GM10248 (cell line): ENCODE results near the gene IL1RAPL1.

Source experiments
- CTCF ChIA-PET: fragments of 300-600 bp; sonication (Branson Sonifier 250); formaldehyde crosslinking; extraction: SDS; loops from one replicate; lab custom pipeline; 2021; ENCODE audit warnings: antibody characterized with exemption; lab: Yijun Ruan, JAX
- POLR2A ChIA-PET: fragments of 350-650 bp; sonication (Branson Sonifier 250); formaldehyde crosslinking; extraction: SDS; loops from one replicate; lab custom pipeline; 2020; ENCODE audit warnings: antibody characterized with exemption; lab: Yijun Ruan, JAX
- DNase-seq: peaks from one replicate; pipeline ENCODE4 v3.0.0; 2012; ENCODE audit errors: extremely low spot score
- CTCF ChIP-seq: IDR thresholded peaks from 2 replicates; pipeline ENCODE4 v1.5.1; 2012; ENCODE audit warnings: mild to moderate bottlenecking, low read depth; ENCODE audit errors: extremely low read depth, missing control alignments, control extremely low read depth

Gene IL1RAPL1

DNA sequence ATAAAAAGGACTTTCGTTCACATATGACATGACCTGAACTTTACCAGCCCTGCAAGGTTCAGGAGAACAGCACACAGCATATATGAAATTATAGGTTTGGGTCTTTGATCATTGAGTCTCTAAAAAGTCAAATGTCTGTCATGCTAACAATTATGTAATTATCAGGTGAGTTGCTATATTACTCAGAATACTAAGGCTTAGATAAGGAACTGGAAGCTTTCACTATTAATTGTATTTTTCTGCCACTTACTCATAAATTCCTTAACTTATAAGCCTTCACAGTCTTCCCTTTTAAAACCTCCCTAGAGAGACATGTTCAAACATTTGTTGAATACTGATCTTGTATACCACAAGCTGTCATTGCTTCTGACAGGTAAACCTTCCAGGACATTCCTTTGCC is 1335.4 kb downstream of the IL1RAPL1 start:
- no peak for DNase-seq
- CTCF ChIA-PET = interaction anchor here (1.5 kb wide), 1 partner anchor 12 kb away, joined by 5 read pairs; no protein-coding TSS in a partner anchor
- POLR2A ChIA-PET = no interaction called here
- TF ChIP-seq CTCF = no peak

DNA sequence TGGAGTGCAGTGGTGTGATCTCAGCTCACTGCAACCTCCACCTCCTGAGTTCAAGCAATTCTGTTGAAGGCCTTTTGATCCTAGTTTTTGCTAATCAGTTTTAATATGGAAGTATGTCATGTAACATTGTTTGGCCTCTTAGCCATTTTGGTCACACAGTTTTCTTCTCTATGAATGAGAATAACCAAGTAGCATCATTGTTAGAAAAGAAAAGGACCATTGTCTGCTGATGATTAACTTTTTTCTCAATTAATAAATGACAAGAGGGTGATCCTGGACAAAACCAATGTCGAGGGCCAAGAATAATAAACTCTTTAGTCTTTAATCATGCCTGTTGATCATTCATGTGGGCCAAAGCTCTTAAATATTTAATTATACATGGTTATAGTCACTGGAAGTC is 1338.8 kb downstream of the IL1RAPL1 start:
- CTCF ChIA-PET = no interaction called here
- POLR2A ChIA-PET = no interaction called here

GRCh38 chrX:29926659-29927058 is 1339.4 kb downstream of the IL1RAPL1 start:
- ChIA-PET POLR2A (no interaction called here), CTCF (no interaction called here)
- no peak for TF ChIP-seq CTCF
- no peak for DNase-seq

More for the DNA sequence above, 1338.8 kb downstream of the IL1RAPL1 start:
- no peak for DNase-seq
- no peak for TF ChIP-seq CTCF

- TF ChIP-seq CTCF = no peak
- CTCF ChIA-PET = no interaction called here
- POLR2A ChIA-PET = no interaction called here
- DNase-seq = no peak
Observed at GRCh38 chrX:29935455-29935854, 1348.2 kb downstream of the IL1RAPL1 start.

DNA sequence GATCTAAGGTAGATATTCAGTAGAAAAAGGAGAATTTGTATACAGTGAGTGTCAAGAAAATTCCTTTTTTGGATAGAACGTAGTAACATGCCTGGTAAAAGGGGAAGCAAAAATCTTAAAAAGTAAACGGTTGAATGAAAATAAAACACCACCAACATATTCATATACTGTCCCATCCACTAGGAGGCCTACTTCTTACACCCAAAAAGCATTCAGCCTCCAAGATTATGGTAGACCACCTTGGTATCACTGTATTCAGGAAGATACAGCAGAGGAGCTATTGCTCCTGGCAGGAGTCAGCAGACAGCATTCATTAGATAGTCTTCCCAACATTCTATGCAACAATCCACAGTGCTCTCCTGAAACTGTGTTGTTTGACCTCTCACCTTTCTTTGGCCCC is 1353.5 kb downstream of the IL1RAPL1 start:
- CTCF ChIA-PET = interaction anchor here (1.2 kb wide), 1 partner anchor 9 kb away, joined by 3 read pairs; no protein-coding TSS in a partner anchor
- no peak for DNase-seq
- POLR2A ChIA-PET = no interaction called here
- no peak for TF ChIP-seq CTCF

GRCh38 chrX:29941287-29941686 is 1354.0 kb downstream of the IL1RAPL1 start:
- ChIA-PET POLR2A (no interaction called here), CTCF (no interaction called here)
- DNase-seq = no peak
- TF ChIP-seq CTCF = no peak

DNA sequence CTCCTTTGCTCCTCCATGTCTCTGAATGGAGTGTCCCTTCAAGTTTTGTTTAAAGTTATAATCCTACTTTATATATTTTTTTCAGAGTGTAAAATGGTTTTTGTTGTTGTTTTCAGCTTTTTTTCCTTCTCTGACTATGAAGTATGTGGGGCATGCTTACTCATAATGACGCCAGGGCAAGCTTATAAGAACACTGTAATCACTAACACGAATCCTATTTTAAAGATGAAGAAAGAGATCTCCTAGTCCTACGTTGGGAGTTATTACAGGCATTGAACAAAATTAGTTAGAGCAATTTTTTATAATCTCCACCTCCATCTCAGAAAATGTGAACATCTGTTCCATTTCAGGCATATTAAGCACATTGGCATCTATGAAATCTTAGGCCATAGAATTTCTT is 1360.0 kb downstream of the IL1RAPL1 start:
- TF ChIP-seq CTCF = no peak
- CTCF ChIA-PET = no interaction called here

More for the DNA sequence above, 1360.0 kb downstream of the IL1RAPL1 start:
- no peak for DNase-seq
- POLR2A ChIA-PET = no interaction called here
